Prostate gland (tissue), 2 donors: ENCODE measurements around the gene TMEM185B. TPM values are rescaled to one million over a fixed set of nuclear protein-coding genes. Genes with fewer than 3 reads are reported as not detected.

ENCODE experiments used
- DNase-seq: peaks from one replicate; pipeline ENCODE4 v3.0.0-alpha.2; 2019; ENCODE audit warnings: low spot score
- H3K27ac ChIP-seq, 2 donors: fragments of 200-600 bp; sonication (generic); 2 replicates each; pipeline ENCODE4 v1.5.1; 2017 to 2019
- H3K27me3 ChIP-seq: fragments of 200-600 bp; sonication (generic); replicated peaks from 2 replicates; pipeline ENCODE4 v1.5.1; 2019; ENCODE audit not compliant: insufficient read depth
- H3K36me3 ChIP-seq, 2 donors: fragments of 200-600 bp; sonication (generic); 1 replicate in 1 of 2; 2 replicates in 1 of 2; pipeline versions ENCODE4 v1.5.1 to v1.8.1; 2017 to 2019
- H3K4me1 ChIP-seq: fragments of 200-600 bp; sonication (generic); replicated peaks from 2 replicates; pipeline ENCODE4 v1.5.1; 2019
- H3K4me3 ChIP-seq, 2 donors: fragments of 200-600 bp; sonication (generic); 2 replicates each; pipeline ENCODE4 v1.5.1; 2017 to 2019
- H3K9me3 ChIP-seq: fragments of 200-600 bp; sonication (generic); 2 replicates; pipeline ENCODE4 v1.5.1; 2017
- CTCF ChIP-seq, 4 experiments: fragments of 200-600 bp in 2 of 4; fragments of 450-650 bp in 2 of 4; sonication (generic) in 2 of 4; IDR thresholded peaks; 1 replicate in 3 of 4; 2 replicates in 1 of 4; pipeline ENCODE4 v1.5.1; 2016 to 2019; ENCODE audit warnings: antibody characterized with exemption in 4 of 4, mild to moderate bottlenecking in 2 of 4, moderate library complexity in 2 of 4
- POLR2A ChIP-seq: fragments of 450-650 bp; IDR thresholded peaks from one replicate; pipeline ENCODE4 v1.6.1; 2016; ENCODE audit warnings: antibody characterized with exemption, mild to moderate bottlenecking
- POLR2AphosphoS5 ChIP-seq: sonication (generic); formaldehyde crosslinking; IDR thresholded peaks from one replicate; pipeline ENCODE4 v1.6.1; 2017; ENCODE audit warnings: antibody characterized with exemption
- WGBS: methylation state at CpG from one replicate; pipeline ENCODE4 v1.1.5; 2018; 5-methylcytosine and 5-hydroxymethylcytosine counted together
- intact Hi-C: fragments of 100-400 bp; cut with DNase I; formaldehyde crosslinking; loops from one replicate; pipeline ENCODE4 v1.14.2; 2022
- total RNA-seq, 2 donors: library from RNA; depleted of rRNA; stranded (reverse); fragments of >200 nt; gene quantifications; one replicate each; pipeline ENCODE4 v1.1.0, GENCODE V29; 2016

The TMEM185B gene
- total RNA-seq, 2 donors from 2014 or later, result 53.7 to 72.3 TPM

- H3K36me3 ChIP-seq, result no peaks in the 10 kb centered on the region
- under 1% methylated on average over 51 of the region's 71 CpGs for WGBS
- H3K27ac ChIP-seq, result peak within 1 kb of the TSS; percentile 87 to 94
- H3K4me1 ChIP-seq, result peaks cover 4% of the 10 kb centered on the region
- DNase-seq, result peak; percentile 100
- H3K27me3 ChIP-seq, result no peaks in the 10 kb centered on the region
- no peaks in the 10 kb centered on the region for H3K9me3 ChIP-seq
- TF ChIP-seq POLR2A, result peak; percentile 83
- TF ChIP-seq POLR2AphosphoS5, result no peak
- peak within 1 kb of the TSS; percentile 88 to 95 for H3K4me3 ChIP-seq
- intact Hi-C loops, result loop anchor here (2.0 to 10.0 kb wide), 3 partner anchors 30 to 422 kb away; partner anchors contain the start of gene TMEM185B
These were observed 29.2 kb upstream of the TMEM185B start, which contains the start of gene RALB for GRCh38 chr2:120252225-120253020. Gene RALB (plus strand): TSS chr2:120252852. CDS start chr2:120278665, 25,813 bp downstream.

DNA sequence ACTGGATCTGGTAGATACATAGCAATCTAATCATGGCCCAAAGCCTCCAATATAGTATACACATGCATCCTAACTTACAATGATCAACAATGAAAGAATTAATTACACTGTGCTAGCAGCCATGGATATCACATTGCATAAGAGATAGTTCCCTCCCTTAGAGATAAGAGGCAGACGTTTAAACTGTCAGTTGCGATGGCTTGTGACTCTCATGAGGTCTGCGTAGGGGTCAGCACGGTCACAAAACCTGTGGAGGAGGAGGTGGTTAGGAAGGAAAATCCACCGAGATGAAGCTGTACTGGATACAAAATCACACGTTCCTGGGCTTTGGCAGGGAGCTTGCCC is 28.7 kb upstream of the TMEM185B start:
- TF ChIP-seq CTCF (IDR thresholded peaks at IDR 0.05) (no peak), POLR2AphosphoS5 (no peak), POLR2A (no peak)
- no peaks in the 10 kb centered on the region for H3K36me3 ChIP-seq
- intact Hi-C loops, result loop anchor here (2.0 to 10.0 kb wide), 3 partner anchors 29 to 423 kb away; partner anchors contain the start of gene TMEM185B
- 27% methylated on average over 6 of the region's 6 CpGs for WGBS
- no peaks in the 10 kb centered on the region for H3K27me3 ChIP-seq
- no peak for DNase-seq
- peak overlapping the region; percentile 87 to 94 for H3K27ac ChIP-seq
- H3K9me3 ChIP-seq, result no peaks in the 10 kb centered on the region
- H3K4me3 ChIP-seq, result peak overlapping the region; percentile 88 to 95
- H3K4me1 ChIP-seq, result no peaks in the 10 kb centered on the region

DNA sequence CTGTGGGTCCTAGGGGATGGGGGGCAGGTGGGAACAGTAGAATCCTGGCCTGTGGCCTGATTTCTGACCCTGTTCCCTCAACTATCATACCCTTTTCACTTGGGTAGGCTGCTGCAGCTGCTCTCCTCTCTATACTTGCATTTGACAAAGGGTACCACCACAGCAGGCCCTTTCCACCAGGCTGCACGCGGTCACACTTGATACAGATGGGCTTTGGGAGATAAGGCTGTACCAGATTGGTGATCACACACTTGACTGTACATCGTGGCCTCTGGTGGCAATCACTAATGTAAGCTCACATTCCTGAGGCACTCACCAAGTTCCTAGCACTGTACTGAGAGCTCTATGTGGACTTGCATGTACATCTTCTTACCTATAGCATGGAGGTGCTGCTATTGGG is 27.9 kb upstream of the TMEM185B start:
- no peaks in the 10 kb centered on the region for H3K4me1 ChIP-seq
- no peaks in the 10 kb centered on the region for H3K9me3 ChIP-seq
- no peaks in the 10 kb centered on the region for H3K27me3 ChIP-seq
- H3K4me3 ChIP-seq, result no peak overlapping the region
- DNase-seq, result no peak
- no peaks in the 10 kb centered on the region for H3K36me3 ChIP-seq
- intact Hi-C loops, result loop anchor here (5.0 to 10.0 kb wide), 2 partner anchors 61 to 424 kb away; no protein-coding TSS in a partner anchor
- no peak overlapping the region for H3K27ac ChIP-seq
- TF ChIP-seq POLR2A (no peak), POLR2AphosphoS5 (no peak), CTCF (IDR thresholded peaks at IDR 0.05) (no peak)
- WGBS, result 88% methylated on average over 3 of the region's 3 CpGs

GRCh38 chr2:120250640-120251039 is 27.4 kb upstream of the TMEM185B start:
- Histone ChIP-seq H3K36me3 (no peaks in the 10 kb centered on the region), H3K27ac (no peak overlapping the region), H3K27me3 (no peaks in the 10 kb centered on the region), H3K4me1 (no peaks in the 10 kb centered on the region), H3K4me3 (no peak overlapping the region), H3K9me3 (no peaks in the 10 kb centered on the region)
- no peak for DNase-seq
- intact Hi-C loops, result loop anchor here (5.0 to 10.0 kb wide), 2 partner anchors 62 to 424 kb away; no protein-coding TSS in a partner anchor
- TF ChIP-seq POLR2A, result no peak
- WGBS, result 79% methylated on average over 4 of the region's 4 CpGs

DNA sequence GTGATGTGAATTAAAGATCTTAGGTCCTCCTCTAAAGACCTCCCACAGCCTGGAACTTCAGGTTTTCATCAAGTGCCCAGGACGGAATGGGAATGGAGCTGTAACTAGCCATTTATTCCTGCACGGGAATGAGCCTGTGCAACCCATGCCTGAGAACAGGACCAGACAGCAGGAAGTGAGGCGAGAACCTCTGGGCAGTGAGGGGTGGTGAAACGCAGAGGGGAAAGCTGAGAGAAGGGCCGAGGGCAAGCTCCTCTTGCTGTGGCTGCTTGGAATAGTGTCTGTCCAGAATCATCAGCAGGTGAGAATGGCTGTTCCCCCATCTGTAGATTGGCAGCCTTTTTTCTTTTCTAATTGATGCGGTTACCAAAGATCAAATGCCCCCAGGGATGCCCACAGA is 24.7 kb upstream of the TMEM185B start:
- no peak for DNase-seq
- Histone ChIP-seq H3K4me3 (no peak overlapping the region), H3K4me1 (peaks cover 8% of the 10 kb centered on the region), H3K27ac (no peak overlapping the region), H3K27me3 (no peaks in the 10 kb centered on the region), H3K9me3 (no peaks in the 10 kb centered on the region), H3K36me3 (no peaks in the 10 kb centered on the region)
- TF ChIP-seq CTCF (IDR thresholded peaks at IDR 0.05) (no peak), POLR2A (no peak), POLR2AphosphoS5 (no peak)
- 83% methylated on average over 6 of the region's 6 CpGs for WGBS
- intact Hi-C loops, result no loop called here
